AG09319 (cell line): Measurements from ENCODE around the gene EBF3.

Source experiments
- DNase-seq: peaks from one replicate; pipeline ENCODE4 v3.0.0-alpha.2; 2010; ENCODE audit warnings: low read depth; ENCODE audit errors: extremely low read depth
- TF ChIP-seq, protein P1 (sequence below): IDR thresholded peaks from 2 replicates; pipeline ENCODE4 v1.5.1; 2011; ENCODE audit warnings: low read depth, mild to moderate bottlenecking, inconsistent platforms, low read length, moderate library complexity

The EBF3 gene

GRCh38 chr10:129811208-129811607 is 152.9 kb downstream of the EBF3 start:
- DNase-seq = no peak
- TF ChIP-seq, protein P1, sequence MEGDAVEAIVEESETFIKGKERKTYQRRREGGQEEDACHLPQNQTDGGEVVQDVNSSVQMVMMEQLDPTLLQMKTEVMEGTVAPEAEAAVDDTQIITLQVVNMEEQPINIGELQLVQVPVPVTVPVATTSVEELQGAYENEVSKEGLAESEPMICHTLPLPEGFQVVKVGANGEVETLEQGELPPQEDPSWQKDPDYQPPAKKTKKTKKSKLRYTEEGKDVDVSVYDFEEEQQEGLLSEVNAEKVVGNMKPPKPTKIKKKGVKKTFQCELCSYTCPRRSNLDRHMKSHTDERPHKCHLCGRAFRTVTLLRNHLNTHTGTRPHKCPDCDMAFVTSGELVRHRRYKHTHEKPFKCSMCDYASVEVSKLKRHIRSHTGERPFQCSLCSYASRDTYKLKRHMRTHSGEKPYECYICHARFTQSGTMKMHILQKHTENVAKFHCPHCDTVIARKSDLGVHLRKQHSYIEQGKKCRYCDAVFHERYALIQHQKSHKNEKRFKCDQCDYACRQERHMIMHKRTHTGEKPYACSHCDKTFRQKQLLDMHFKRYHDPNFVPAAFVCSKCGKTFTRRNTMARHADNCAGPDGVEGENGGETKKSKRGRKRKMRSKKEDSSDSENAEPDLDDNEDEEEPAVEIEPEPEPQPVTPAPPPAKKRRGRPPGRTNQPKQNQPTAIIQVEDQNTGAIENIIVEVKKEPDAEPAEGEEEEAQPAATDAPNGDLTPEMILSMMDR = no peak

GRCh38 chr10:129809841-129810240 is 154.2 kb downstream of the EBF3 start:
- no peak for DNase-seq
- TF ChIP-seq, protein P1 = no peak

DNA sequence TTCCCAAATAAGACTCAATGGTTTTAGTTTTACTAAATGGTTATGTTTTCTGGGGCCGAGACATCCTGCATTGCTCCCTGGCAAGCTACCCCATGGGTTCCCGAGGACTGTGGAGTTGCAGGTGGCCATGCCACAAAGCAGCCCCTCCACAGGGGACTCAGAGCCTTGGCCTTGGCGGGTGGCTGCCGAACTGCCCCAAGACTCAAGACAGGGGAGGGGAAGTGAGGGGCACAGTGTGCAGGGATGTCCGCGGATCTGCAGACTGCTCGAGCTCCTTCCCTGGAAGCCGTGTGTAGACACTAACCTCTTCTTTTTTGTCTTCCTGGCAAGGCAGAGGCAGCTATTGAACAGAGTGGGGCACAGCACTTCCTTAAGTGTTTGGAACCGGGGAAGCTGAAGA is 154.6 kb downstream of the EBF3 start:
- TF ChIP-seq, protein P1 = no peak
- no peak for DNase-seq

DNA sequence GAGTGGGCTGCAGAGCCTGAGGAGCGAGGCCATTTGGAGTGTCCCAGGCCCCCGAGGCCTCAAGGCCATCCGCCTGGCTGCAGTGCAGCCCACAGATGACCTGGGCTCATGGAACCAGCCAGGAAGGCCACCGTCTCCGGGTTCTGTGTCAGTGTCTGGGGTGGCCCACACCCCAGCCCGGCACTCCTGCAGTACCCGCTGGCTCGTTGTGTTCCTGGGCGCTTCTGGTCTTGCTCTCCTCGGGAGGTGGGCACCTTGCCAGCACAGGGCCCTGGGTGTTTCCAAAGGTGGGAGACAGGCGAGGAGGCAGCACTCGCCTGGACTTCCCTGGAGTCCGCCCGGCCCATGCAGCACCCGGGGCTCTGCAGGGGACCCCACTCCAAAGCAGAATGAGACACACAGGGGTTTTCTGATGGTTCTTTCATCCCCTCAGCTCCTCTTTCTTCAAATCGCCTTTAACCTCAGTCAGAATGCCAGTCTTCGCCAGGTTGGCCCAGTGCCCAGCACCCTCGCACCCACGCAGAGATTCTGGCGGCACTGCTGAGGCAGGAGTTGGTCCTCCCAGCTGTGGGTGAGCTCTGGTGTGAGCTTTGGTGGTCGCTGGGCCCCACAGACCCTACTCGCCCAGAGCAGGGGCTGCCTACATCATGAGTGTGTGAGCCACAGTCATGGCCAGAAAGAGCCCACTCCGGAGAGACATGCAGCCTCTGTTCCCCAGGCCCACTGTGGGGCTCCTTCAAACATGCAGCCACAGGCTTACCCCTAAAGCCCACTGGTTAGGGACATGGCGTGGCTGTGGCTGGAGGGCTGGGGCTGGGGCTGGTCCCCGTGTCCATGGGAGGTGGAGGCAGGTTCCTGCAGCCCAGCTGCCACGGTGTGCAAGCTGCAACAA is 155.7 kb downstream of the EBF3 start:
- TF ChIP-seq, protein P1 = no peak
- no peak for DNase-seq

- TF ChIP-seq, protein P1 = no peak
- DNase-seq = no peak
Measured at GRCh38 chr10:129807211-129807610, 156.9 kb downstream of the EBF3 start.

GRCh38 chr10:129800796-129801340 is 163.2 kb downstream of the EBF3 start:
- no peak for DNase-seq
- TF ChIP-seq, protein P1 = no peak

DNA sequence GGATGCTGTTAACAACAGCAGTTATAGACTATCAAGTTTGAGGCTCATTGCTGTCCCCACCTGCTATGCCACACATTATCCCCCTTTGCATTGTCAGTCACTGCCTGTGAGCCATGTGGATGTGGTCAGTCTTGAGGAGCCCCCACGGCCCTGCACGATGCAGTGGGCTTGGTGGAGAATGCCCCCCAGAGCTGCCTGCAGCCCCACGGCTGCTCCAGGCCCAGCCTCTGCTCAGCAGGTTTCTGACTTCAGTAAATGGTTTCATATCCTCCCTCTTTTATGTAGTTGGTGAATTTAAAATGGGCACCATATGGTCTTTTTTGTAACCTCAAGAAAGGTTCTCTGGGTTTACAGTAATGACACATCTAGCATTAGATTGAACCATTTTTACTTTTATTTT is 164.1 kb downstream of the EBF3 start:
- no peak for DNase-seq
- TF ChIP-seq, protein P1 = no peak
